GM19438 (cell line): ENCODE measurements around the gene MBTPS1.

Experiments
- ATAC-seq: cut with Tn5 transposase; IDR thresholded peaks from one replicate; pipeline ENCODE4 v1.9.1; 2021; ENCODE audit warnings: low read depth; ENCODE audit not compliant: unreplicated experiment

MBTPS1 gene

DNA sequence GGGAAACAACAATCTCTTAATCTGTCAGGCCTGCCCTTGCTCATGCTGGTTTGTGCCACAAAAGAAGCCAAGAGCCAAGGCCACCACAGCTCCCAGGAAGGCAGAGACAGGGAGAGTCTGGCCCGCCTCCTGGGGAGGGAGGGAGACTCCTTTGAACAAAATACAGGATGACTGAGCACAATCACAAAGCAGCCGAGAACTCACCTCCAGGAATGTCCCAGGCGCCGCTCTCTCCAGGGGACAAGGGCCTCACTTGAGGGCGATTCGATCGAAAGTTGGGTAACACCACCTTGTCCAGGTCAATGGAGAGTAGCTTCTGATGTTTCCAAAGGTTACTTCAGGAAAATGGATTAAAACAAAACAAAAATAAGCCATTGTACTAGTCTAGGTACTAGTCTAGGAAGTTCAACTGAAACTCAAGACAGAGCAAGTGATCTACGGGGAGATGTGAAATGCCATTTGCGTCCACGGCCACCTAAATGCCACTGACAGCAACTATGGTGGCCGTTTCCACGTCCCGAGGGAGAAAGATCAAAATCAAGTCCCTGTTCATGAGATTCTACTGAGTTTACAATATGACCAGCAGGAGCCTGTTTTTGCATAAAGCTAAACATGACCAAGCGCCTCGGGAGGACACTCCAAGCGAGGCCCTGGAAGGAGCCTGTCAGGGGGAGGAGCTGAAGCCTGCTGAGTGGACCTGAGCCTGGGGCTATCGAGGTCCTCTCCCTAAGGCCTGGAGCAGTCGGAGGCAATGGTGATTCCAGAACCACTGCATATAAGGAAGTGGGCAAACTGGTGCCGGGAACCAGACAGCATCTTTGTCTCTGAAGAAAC lies 60.7 kb downstream of the MBTPS1 start:
- ATAC-seq: no peak

DNA sequence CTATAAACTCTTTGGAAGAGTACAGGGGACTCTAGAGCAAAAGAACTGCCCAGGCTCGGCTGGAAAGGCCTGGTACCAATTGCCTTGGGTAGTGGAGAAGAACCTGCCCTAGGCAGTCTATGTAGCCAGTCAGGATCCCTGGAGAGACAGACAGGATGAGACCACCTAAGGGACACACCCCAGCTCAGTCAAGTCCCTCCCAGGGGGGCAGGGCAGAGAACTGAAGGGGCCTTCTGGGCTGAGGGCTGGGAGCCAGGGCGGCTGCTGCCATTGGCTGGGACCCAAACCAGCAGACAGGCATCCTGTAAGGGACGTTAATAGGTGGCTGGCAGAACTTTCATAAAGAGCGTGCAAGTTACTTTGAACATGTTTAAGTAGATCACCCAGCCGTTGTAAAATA lies 61.4 kb downstream of the MBTPS1 start:
- ATAC-seq: no peak

DNA sequence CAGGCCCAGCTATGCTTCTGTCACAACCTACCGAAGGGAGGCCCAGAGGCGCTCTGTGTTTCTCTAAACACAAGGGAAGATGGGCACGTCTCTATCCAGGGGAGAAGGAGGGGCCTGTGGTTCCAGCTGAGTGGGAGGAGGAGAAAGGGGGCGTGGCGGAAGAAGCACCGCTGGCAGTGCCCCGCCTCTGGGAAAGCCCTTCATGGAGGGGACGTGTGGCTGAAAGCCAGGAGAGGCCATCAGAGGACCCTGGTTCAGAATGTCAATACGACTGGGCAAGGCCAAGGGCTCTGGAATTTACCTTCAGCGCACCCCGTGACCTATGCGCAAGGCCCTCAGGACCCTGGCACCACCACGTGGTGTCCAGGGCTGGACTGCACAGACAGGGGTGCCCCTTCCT lies 61.8 kb downstream of the MBTPS1 start:
- no peak for ATAC-seq

DNA sequence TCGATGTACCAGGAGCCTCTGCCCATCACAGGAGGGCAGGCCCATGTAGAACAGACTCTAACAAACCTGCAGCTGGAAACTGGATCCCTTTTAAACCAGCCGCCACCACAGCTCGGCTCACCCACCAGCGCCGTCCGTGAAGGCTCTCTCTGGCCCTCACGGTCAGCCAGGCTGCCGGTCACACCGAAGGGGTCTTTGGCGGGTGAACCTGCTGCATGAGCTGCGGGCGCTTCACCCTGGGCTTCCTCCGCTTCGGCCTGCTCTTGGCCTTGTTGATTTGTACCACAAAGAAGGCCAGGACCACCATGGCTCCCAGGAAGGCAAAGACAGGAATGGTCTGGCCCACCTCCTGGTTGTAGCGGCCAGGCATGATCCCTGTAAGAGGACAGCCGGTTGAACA lies 62.5 kb downstream of the MBTPS1 start:
- ATAC-seq: no peak

DNA sequence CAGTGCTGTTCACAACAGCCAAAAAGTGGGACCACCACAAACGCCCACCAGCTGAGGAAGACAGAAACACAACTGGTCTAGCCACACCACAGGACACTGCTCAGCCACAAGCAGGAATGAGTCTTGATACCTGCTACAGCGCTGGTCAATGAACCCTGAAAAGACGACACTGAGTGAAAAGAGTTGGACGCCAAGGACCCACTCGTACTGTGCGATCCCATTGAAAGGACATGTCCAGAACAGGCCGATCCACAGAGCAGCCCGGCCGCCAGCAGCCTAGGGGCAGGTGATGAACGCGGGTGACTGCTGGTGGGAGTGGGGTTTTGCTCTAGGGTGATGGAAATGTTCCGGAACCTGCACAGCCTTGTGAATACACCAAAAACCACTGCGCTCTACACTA lies 63.5 kb downstream of the MBTPS1 start:
- ATAC-seq: no peak

DNA sequence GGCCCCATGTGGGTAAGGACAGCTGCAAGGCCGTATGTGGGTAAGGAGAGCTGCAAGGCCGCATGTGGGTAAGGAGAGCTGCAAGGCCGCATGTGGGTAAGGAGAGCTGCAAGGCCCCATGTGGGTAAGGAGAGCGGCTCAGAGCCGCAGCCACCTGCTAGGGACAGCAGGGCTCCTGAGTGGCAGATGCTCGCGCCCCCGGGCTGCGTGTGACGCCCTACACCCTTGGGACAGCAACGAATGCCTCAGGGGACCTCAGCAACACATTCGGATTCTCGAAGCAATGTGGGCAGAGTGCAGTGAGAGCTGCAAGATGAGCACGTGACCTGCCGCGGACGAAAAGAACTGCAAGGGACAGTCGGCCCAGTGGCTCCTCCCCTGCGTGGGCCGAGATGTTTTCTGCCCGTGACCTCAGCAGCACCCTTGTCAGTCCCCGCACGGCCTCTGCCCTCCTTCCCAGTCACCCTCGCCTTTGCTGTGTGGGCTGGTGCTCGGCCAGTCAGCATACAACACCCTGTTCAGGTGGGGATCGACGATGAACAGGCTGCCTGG lies 64.6 kb downstream of the MBTPS1 start:
- ATAC-seq: no peak

DNA sequence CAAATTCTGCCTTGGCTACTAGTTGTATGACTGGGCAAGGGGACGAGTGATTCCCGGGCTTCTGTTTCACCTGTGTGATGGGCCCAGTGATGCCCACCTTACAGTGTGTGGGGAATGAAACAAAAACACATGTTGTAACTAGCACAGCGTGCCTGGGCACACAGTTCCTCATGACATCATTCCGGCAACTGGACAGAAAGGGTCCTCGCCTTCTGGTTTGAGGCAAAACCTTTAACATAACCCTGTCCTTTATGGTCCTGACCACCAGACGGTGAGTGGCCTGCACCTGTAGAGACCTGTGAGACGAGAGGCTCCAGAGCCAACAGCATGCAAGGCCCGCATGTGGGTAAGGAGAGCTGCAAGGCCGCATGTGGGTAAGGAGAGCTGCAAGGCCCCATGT lies 66.4 kb downstream of the MBTPS1 start:
- no peak for ATAC-seq

DNA sequence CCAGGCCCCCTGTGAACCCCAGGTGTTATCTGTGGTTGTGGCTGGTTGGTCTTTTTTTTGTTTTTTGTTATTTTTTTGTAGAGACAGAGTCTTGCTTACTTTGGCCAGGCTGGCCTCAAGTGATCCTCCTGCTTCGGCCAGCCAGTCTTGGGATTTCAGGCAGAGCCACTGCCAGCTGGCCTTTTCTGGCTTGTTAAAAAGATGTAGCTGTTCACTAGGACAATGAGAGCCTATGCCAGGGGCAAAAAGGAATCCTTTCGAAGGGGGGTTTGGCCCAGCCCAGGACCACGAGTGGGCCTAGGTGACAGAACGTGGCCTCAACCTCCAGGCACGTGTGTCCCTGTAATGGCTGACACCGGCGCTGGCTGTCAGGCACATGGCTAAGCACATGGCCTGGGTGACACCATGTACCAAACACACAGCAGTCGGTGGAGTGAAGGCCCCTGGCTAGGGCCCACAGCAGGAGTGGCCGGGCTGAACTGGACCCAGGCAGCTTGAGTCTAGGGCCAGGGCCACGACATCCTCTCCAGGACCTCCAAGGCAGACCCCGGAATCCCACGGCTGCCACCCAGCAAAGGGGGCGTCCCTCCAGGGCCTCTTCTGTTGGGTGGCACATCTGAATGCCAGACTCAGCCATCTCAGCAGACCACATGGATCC lies 67.2 kb downstream of the MBTPS1 start:
- no peak for ATAC-seq

DNA sequence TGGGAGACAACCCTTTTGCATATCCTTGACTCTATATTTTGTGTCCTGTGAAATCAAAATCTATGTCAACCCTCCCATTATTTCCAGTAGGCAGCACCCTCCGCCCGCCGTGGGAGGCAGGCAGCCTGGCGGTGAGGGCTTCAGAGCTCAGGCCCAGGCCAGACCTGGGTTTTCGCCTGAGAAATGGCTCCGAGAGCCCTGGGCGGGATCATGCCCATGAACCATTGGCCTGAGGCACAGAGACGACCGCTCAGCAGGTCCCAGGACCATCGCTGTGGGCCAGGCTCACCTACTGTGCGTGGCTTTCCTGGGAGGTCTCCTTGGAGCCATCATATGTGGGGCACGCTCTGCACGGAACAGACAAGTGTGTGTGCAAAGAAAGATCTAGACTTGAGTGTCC lies 67.9 kb downstream of the MBTPS1 start:
- no peak for ATAC-seq

DNA sequence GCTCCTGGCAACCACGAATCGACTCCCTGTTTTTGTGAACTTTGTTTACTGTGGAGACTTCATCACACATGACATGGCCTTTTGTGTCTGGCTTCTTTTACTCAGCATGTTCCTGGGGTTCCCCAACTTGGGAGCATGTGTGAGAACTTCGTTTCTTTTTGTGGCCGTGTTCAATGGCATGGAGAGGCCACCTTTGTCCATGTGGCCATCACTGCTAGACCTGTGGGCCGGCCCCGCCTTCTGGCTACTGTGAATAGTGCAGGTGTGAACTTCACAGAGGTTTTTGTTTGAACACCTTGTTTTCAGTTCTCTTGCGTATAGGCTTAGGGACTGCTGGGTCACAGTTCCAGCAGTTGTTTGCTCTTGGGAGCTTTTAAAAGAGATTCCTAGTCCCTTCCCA lies 68.5 kb downstream of the MBTPS1 start:
- ATAC-seq: no peak

DNA sequence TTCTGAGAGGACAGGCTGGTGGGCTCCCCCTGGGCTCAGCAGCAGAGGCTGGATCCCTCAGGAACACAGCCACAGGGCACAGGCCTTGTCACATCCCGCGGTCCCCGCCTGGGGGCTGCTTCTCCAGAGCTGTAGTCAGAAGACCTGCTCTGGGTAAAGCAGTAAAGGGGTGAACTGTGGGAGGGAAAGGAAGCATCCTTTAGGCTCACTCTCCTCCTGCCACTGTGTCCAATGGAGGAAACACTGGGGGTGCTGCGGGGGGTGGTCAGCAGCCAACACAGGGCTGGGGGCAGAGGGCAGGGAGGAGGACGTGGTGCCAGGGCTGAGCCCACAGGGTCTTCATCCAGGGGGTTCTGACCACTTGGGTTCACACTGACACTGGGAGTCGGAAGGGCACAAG lies 69.1 kb downstream of the MBTPS1 start:
- no peak for ATAC-seq

DNA sequence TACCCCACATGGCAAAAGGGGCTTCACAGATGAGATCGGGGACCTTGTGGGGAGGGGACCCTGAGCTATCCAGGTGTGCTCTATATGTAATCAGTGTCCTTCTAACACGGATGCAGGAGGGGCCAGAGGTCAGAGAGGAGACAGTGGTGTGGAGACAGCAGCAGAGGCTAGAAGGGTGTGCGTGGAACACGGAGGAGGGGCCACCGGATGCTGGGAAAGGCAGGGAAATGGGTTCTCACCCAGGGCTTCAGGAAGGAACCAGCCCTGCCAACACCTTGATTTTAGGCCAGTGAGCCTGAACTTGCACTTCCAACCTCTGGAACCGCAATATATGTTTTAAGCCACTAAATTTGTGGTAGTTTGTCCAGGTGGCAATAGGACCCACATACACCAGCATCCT lies 69.5 kb downstream of the MBTPS1 start:
- no peak for ATAC-seq

DNA sequence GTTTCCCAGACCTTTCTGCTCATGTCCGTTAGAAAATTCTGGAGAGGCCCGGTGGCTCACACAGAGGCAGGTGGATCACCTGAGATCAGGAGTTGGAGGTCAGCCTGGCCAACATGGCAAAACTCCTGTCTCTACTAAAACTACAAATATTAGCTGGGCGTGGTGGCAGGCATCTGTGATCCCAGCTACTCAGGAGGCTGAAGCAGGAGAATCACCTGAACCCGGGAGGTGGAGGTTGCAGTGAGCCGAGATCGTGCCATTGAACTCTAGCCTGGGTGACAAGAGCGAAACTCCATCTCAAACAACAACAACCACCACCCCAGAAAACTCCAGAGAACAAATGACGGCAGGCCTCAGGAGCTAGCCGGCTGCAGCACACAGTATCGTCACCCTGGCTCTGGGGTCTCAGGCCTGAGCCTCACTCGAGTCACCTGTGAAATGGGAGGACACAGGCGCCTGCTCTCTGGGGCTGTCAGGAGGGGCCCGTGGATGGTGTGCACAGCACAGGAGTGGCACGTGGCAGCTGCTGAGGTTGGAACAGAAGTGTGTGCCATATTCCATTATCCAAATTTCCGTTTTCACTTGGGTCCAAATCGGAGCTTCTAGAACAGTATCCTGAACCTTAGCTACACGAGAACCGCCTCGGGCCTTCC lies 70.8 kb downstream of the MBTPS1 start:
- ATAC-seq: no peak

DNA sequence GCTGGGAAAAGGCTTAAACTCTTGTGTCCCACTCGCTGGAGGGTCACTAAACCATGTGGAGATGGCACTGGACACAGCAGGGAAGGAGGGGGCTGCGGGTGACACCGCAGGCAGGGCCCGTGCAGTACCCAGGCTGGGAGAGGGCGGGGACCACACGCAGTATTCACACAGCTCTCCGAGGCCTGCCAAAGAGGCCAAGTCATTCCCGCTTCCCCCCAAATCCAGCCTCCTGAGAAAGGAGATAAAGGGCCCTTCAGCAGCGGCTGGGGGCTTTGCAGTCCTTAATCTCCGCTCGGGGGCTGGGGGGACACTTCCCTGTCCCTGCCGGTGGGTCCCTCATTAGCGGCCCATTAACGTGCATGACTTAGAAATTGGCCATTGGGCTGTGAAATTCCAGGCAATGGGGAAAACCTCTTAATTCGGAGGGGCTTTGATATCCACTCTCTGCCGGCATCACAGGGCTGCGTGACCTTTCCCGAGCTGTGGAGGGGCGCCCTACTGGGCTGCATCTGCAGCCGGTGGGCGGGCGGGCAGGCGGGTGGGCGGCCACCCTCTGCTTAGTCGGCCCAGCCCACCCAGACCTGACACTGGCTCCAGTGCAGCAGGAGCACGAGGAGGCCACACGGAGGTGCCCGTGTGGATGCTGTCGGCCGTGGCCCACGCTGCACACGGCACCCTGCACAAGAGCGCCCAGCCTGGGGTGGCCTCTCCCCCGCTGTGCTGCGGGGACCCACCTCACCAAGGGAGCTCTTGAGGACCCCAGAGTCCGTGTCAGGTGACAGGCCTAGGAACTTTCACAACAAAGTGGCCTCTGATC lies 71.5 kb downstream of the MBTPS1 start:
- ATAC-seq: no peak

DNA sequence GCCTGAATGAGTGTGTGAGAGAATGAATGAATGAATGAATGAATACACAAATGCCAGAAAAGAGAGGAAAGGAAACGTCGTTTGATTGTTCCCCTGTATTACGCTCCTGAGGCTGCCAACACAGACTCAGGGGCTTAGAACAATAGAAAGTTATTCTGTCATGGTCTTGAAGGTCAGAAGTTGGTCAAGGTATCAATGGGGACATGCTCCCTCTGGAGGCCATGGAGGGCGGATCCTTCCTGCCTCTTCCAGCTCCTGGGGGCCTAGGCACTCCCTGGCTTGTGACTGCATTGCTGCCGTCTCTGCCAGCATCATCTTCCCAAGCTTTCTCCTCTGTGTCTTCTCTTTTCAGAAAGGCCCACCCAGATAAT lies 72.6 kb downstream of the MBTPS1 start:
- no peak for ATAC-seq

DNA sequence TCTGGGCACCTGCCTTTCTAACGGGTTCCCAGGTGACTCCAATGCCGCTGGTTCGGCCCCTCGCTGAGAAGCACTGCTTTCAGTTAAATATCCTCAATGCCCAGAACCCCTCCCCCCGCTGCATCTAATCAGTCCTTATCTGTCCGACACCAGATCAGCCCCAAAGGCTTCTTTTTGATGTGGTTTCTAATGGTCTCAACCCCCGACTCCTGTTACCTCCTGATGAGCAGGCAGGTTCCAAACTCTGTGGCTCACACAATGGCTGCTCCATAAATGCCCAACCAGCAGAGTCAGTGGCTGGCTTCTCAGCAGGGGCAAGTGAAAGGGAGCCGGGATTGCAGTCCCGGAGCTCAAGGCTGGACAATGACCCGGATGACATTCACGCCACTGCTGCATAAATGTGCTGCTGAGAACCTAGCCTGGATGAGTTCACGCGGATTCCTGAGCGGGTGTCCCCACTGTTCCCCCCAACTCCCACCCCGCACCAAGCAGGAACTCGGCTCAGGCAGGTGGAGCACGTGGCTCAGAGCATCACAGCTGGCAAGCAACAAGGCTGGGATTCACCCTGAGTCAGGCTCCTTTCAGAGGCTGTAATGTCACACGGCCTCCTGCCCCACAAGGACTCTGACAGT lies 73.1 kb downstream of the MBTPS1 start:
- no peak for ATAC-seq

DNA sequence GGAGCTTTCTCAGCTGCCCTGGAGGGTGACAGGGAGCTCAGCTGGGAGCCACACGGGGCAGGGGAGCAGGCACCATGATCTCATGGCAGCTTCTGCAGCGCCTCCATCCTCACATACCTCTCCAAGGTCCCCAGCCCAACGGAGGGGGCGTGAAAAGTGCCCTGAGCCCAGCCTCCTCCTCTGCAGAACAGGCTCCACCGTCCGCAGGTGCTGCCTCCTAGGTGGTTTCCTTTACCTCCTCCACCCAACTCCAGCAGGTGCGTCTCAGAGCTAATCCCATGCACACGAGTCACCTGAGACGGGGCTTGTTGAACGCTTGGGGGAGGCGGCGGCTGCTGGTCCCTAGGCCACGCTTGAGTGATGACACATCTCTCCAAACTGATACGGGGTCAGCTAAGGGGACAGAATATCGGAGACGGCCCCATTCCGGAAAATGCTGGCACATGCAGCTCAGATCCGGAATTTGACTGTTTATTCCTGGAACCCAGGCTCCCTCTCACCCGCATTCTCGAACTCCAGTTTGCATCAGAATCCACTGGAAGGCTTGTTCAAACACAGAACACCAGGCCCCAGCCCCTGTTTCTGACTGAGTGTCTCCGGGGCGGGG lies 73.8 kb downstream of the MBTPS1 start:
- ATAC-seq: no peak

DNA sequence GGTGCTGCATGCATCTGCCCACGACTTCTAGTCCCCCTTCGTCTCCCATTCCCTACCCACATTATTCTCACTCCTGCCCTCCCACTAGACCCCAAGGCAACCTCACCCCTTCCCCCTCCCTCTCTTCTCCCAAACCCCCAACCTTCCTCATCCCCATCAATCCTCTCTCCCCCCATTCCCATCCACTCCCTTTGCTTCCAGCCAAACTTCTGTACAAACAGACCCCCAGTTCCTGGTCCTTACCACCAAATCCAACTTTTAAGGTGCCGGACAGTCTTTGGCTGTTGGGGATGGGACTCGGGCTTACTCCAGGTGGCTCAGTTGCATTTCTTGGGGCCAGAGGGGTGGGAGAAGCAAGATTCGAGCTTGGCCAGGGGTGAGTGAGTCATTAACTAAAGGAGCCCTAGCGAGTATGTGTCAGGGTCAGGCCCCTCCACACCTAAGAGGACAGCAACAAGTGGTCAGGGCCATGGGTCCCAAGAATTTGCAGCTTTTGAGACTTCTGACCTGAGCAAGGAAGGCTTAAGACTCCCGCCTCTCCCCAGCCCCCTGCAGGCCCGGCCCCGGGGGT lies 74.3 kb downstream of the MBTPS1 start, which contains the start of gene SLC38A8:
SLC38A8 (minus strand) TSS at position 488 of the 571 bp plus-strand sequence. CDS start 638 bp downstream, outside the sequence.
- ATAC-seq: no peak

DNA sequence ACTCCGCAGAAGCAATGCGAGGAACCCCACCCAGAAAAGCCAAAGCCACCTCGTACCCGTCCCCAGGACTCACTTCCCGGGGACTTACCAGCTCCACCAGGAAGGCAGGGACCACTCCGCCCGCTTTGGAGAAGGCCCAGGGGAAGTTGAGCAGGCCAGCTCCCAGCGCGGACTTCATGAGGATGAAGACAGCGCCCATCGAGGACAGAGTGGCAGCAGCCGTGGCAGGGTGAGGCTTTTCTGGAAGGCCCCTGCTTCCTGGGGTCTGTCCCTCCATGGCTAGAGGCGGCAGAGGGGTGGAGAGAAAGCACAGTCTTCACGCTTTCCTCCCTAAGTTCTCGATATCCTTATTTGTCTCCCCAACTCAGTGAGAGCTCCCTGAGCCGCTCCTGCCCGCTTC lies 74.9 kb downstream of the MBTPS1 start:
- no peak for ATAC-seq
